ENCODE measurements around the gene TRMT11. TPM values are rescaled to one million over a fixed set of nuclear protein-coding genes. Genes with fewer than 3 reads are reported as not detected.

The TRMT11 gene
- total and polyA plus RNA-seq, 9 of the 15 experiments (the other 6 are each of a cell fraction or from before 2014, with no cell fraction given) = 38.8 to 88.0 (median 59.8) TPM

- peak; percentile 64 for TF ChIP-seq FOXM1 (IDR thresholded peaks at IDR 0.05; ENCODE audit: low read depth)
- TF ChIP-seq FOXM1 (CRISPR knock-in tag; IDR thresholded peaks at IDR 0.05; ENCODE audit: low read depth) = no peak
- TF ChIP-seq, protein P1, sequence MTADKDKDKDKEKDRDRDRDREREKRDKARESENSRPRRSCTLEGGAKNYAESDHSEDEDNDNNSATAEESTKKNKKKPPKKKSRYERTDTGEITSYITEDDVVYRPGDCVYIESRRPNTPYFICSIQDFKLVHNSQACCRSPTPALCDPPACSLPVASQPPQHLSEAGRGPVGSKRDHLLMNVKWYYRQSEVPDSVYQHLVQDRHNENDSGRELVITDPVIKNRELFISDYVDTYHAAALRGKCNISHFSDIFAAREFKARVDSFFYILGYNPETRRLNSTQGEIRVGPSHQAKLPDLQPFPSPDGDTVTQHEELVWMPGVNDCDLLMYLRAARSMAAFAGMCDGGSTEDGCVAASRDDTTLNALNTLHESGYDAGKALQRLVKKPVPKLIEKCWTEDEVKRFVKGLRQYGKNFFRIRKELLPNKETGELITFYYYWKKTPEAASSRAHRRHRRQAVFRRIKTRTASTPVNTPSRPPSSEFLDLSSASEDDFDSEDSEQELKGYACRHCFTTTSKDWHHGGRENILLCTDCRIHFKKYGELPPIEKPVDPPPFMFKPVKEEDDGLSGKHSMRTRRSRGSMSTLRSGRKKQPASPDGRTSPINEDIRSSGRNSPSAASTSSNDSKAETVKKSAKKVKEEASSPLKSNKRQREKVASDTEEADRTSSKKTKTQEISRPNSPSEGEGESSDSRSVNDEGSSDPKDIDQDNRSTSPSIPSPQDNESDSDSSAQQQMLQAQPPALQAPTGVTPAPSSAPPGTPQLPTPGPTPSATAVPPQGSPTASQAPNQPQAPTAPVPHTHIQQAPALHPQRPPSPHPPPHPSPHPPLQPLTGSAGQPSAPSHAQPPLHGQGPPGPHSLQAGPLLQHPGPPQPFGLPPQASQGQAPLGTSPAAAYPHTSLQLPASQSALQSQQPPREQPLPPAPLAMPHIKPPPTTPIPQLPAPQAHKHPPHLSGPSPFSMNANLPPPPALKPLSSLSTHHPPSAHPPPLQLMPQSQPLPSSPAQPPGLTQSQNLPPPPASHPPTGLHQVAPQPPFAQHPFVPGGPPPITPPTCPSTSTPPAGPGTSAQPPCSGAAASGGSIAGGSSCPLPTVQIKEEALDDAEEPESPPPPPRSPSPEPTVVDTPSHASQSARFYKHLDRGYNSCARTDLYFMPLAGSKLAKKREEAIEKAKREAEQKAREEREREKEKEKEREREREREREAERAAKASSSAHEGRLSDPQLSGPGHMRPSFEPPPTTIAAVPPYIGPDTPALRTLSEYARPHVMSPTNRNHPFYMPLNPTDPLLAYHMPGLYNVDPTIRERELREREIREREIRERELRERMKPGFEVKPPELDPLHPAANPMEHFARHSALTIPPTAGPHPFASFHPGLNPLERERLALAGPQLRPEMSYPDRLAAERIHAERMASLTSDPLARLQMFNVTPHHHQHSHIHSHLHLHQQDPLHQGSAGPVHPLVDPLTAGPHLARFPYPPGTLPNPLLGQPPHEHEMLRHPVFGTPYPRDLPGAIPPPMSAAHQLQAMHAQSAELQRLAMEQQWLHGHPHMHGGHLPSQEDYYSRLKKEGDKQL (CRISPR knock-in tag; IDR thresholded peaks at IDR 0.05; ENCODE audit: borderline replicate concordance) = no peak
- TF ChIP-seq MITF (IDR thresholded peaks at IDR 0.05) = no peak
- no peak for TF ChIP-seq ZNF316 (IDR thresholded peaks at IDR 0.05)
- TF ChIP-seq HCFC1 (IDR thresholded peaks at IDR 0.05; ENCODE audit: low read depth, low read length) = no peak
- TF ChIP-seq SIN3B (IDR thresholded peaks at IDR 0.05; ENCODE audit: low read depth) = no peak
- no peak for TF ChIP-seq ZKSCAN8 (CRISPR knock-in tag; IDR thresholded peaks at IDR 0.05)
- no peak for TF ChIP-seq GTF2E2 (tag; IDR thresholded peaks at IDR 0.05)
- no peak for TF ChIP-seq BRF2 (IDR thresholded peaks at IDR 0.05; ENCODE audit: borderline replicate concordance, insufficient read depth, insufficient read length)
- no peak for TF ChIP-seq GABPA (tag; conservative IDR thresholded peaks at IDR 0.05; ENCODE audit: low read depth)
- TF ChIP-seq TAL1 (IDR thresholded peaks at IDR 0.05) = peak; percentile 66
- peak; percentile 75 for TF ChIP-seq DPF2 (IDR thresholded peaks at IDR 0.05)
- TF ChIP-seq ZNF224 (CRISPR knock-in tag; IDR thresholded peaks at IDR 0.05) = no peak
- TF ChIP-seq CBX3 (IDR thresholded peaks at IDR 0.05; ENCODE audit: borderline replicate concordance in 1 of 2, low read length in 2 of 2) = no peak
- peak; percentile 39 for TF ChIP-seq MEIS2 (IDR thresholded peaks at IDR 0.05; ENCODE audit: partially characterized antibody)
- TF ChIP-seq, protein P2, sequence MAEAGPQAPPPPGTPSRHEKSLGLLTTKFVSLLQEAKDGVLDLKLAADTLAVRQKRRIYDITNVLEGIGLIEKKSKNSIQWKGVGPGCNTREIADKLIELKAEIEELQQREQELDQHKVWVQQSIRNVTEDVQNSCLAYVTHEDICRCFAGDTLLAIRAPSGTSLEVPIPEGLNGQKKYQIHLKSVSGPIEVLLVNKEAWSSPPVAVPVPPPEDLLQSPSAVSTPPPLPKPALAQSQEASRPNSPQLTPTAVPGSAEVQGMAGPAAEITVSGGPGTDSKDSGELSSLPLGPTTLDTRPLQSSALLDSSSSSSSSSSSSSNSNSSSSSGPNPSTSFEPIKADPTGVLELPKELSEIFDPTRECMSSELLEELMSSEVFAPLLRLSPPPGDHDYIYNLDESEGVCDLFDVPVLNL (CRISPR knock-in tag; IDR thresholded peaks at IDR 0.05; ENCODE audit: low read depth) = no peak
- TF ChIP-seq ZNF133 (CRISPR knock-in tag; IDR thresholded peaks at IDR 0.05) = no peak
- 0 out of 2 replicates have a peak, but pooled peaks have one; percentile 32 for TF ChIP-seq HDAC2 (IDR thresholded peaks at IDR 0.05)
Measured at GRCh38 chr6:125954735-125955339, 31.5 kb upstream of the TRMT11 start (continued).

Data from K562 (cell line).